Peyer's patch (tissue), 4 donors: ENCODE measurements around the gene MTUS2.

Experiments used
- CTCF ChIP-seq, 6 experiments: fragments of 450-650 bp in 4 of 6; fragments of 200-600 bp in 2 of 6; sonication (generic) in 1 of 6; IDR thresholded peaks; one replicate each; pipeline ENCODE4 v1.5.1; 2017 to 2019; ENCODE audit warnings: antibody characterized with exemption in 6 of 6, mild to moderate bottlenecking in 3 of 6, moderate library complexity in 1 of 6
- POLR2A ChIP-seq, 2 donors: fragments of 450-650 bp; IDR thresholded peaks; one replicate each; pipeline ENCODE4 v1.5.1; 2017; ENCODE audit warnings: antibody characterized with exemption in 2 of 2, mild to moderate bottlenecking in 2 of 2, moderate library complexity in 2 of 2

- TF ChIP-seq CTCF (IDR thresholded peaks at IDR 0.05) (no peak), POLR2A (IDR thresholded peaks at IDR 0.05) (no peak)
Observed at GRCh38 chr13:28935104-28935503, 115.0 kb downstream of the MTUS2 start.
